HUES48 (cell line): ENCODE measurements around the gene ITPKB.
"Not testable (repeated sequence)": the region's sequence is repeated elsewhere in the genome, so short reads cannot be mapped to it uniquely, and the experiment has no call there.

Experiments used
- H3K27ac ChIP-seq: one replicate; pipeline ENCODE4 v1.7.0; 2013; ENCODE audit warnings: low read depth, low read length, inconsistent platforms
- H3K27me3 ChIP-seq: 2 replicates; pipeline ENCODE4 v1.6.1; 2013; ENCODE audit warnings: mild to moderate bottlenecking, low read length; ENCODE audit not compliant: control insufficient read depth, insufficient read depth
- H3K36me3 ChIP-seq: 2 replicates; pipeline ENCODE4 v1.6.1; 2013; ENCODE audit warnings: low read length; ENCODE audit not compliant: control insufficient read depth, insufficient read depth
- H3K4me1 ChIP-seq: 2 replicates; pipeline ENCODE4 v1.6.1; 2013; ENCODE audit warnings: mild to moderate bottlenecking, low read length; ENCODE audit not compliant: control insufficient read depth, insufficient read depth
- H3K4me3 ChIP-seq: 2 replicates; pipeline ENCODE4 v1.5.1; 2013; ENCODE audit warnings: mild to moderate bottlenecking, low read depth, low read length
- H3K9ac ChIP-seq: 2 replicates; pipeline ENCODE4 v1.6.1; 2013; ENCODE audit warnings: mild to moderate bottlenecking, low read depth, low read length, moderate library complexity
- H3K9me3 ChIP-seq: 2 replicates; pipeline ENCODE4 v1.6.1; 2013; ENCODE audit warnings: low read length; ENCODE audit not compliant: control insufficient read depth, insufficient read depth

Gene ITPKB

DNA sequence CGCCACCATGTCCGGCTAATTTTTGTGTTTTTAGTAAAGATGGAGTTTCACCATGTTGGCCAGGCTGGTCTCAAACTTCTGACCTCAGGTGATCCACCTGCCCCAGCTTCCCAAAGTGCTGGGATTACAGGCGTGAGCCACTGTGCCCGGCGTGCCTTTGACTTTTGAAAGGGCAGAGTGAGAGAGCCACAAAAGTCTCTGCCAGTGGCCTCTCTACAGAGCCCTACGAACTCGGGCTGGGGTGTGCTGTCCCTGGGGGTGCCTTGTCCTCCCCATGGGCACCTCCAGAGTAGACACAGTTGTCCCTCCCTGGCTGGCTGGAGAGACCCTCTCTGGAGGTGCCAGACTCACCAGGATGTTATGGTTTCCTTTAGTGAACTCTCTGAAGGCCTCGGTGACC, 99.9 kb downstream of the ITPKB start:
- H3K9me3 ChIP-seq, H3K27ac ChIP-seq, H3K9ac ChIP-seq, H3K4me3 ChIP-seq, H3K27me3 ChIP-seq, H3K36me3 ChIP-seq: not testable (repeated sequence)
- H3K4me1 ChIP-seq = peaks cover 13% of the 10 kb centered on the region; the same call in 1 of the 2 replicates

DNA sequence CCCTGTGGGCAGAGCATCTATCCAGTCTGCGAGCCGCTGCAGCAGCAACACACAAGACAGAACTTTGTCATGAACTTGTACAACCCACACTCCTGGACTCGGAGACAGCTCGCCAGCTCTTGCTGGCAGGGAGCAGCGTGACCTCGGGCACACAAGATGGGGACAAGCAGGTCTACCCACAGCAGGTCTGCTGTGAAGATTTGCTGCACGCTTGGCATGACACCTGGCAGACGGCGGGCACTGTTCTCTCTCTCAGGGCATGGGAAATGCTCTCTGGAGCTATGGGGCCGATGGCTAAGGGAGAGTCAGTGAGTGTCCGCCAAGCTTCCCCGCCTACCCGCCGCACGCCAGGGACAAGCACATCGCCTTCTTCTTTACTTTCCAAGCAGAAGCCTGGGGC, 100.5 kb downstream of the ITPKB start:
- Histone ChIP-seq H3K27ac (no peak overlapping the region), H3K4me1 (peaks cover 15% of the 10 kb centered on the region; the same call in 1 of the 2 replicates), H3K9ac (no peak overlapping the region), H3K36me3 (no peaks in the 10 kb centered on the region), H3K9me3 (no peaks in the 10 kb centered on the region), H3K27me3 (no peaks in the 10 kb centered on the region), H3K4me3 (no peak overlapping the region)

DNA sequence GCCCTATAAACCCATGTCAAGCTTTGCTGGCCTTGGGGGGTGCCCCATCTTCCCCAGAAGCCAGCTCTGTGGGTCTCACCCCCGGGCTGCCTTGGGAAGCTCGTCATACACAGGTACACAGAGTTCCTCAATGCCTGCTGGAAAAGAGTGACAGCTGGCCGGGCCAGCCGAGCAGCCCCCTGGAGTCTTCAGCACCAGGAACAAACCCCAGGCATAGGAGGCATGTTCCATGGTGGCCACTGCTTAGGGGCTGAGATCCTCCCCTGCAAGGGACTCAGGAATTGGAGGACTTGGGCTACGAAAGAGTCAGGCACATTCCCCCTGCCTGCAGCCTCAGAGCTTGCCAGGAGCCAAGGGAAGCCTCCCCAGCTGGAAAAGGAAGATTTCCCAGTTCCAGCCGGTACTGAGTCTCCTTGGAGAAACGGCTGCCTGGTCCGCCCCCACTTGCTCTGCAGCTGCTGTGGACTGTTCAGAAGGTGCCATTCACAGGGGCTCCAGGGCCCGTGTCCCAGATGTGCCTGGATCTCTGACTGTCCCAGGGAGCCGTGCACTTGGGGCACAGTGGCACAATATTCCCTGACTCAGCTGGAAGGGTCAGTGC, 101.0 kb downstream of the ITPKB start:
- Histone ChIP-seq H3K9ac (no peak overlapping the region), H3K4me1 (peaks cover 13% of the 10 kb centered on the region; the same call in 1 of the 2 replicates), H3K4me3 (no peak overlapping the region), H3K27ac (no peak overlapping the region), H3K9me3 (no peaks in the 10 kb centered on the region), H3K27me3 (no peaks in the 10 kb centered on the region), H3K36me3 (no peaks in the 10 kb centered on the region)

DNA sequence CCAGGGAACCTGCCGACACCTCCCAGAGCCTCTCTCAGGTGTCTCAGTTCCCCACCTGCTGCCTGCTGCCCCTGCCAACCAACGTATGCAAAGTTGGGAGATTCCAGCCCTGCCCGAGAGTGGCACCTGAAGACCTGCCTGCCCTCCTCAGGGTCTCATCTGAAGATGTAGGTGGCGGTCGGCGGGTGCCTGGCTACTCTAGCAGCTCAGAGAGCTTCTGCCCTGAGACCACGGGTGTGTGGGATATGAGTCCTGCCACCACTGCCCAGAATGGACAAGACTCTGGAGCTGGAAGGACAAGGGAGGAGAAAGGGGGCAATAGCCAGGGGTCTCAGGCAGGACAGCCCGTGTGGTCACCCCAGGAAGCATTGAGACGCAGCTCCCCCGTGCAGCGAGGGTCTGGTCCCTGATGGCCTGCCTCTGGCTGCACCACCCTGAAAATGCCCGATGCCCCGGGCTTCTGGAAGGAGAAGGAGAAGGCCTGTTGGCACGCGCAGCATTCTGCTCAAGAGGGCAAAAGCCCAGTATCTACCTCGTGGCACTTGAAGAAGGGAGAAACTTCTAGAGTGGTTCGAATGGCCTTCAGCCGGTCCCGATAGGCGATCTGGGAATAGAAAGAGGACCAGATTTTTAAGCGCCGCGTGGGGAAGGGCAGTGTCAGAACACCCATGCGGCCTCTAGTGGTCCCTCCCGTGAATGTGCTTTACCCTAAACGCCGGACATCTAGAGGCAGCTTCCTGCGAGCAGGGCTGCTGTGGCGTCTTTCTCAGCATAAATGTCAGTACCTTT, 101.7 kb downstream of the ITPKB start:
- H3K9ac ChIP-seq = no peak overlapping the region
- H3K4me3 ChIP-seq = no peak overlapping the region
- H3K27ac ChIP-seq = no peak overlapping the region
- H3K4me1 ChIP-seq = peaks cover 13% of the 10 kb centered on the region; the same call in 1 of the 2 replicates
- H3K9me3 ChIP-seq = no peaks in the 10 kb centered on the region
- H3K27me3 ChIP-seq = no peaks in the 10 kb centered on the region
- no peaks in the 10 kb centered on the region for H3K36me3 ChIP-seq

DNA sequence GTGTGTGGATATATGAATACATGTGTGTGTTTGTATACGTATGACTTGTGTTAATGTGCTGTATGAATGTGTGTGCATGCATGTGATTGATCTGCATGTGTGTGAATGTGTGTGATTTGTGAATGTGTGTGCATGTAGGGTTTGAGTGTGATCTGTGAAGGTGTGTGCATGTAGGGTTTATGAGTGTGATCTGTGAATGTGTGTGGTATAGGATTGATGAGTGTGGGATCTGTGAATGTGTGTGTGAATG, 102.3 kb downstream of the ITPKB start:
- no peaks in the 10 kb centered on the region for H3K27me3 ChIP-seq
- no peak overlapping the region for H3K9ac ChIP-seq

DNA sequence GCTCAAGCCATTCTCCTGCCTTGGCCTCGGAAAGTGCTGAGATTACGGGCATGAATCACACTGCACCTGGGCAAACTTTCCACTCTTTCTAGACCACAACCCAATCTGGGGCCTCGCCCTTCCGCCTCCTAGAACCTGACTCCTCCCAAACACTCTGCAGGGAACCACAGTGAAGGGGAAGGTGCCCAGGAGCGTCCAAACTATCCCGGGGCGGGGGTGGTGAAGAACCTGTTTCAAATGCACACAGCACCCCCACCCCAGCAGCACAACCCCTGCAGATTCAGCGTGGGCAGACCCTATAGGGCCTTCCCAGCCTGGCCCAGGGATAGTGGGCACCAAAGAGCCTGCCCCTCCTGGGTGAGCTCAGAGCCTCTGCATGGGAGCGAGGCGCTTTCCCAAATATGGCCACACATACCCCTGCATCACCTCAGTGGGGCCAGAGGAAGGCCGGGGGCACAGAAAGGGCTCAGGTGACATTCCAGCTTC, 103.6 kb downstream of the ITPKB start:
- Histone ChIP-seq H3K4me1 (peaks cover 13% of the 10 kb centered on the region; the same call in 1 of the 2 replicates), H3K9me3 (no peaks in the 10 kb centered on the region), H3K36me3 (no peaks in the 10 kb centered on the region), H3K27ac (no peak overlapping the region), H3K9ac (no peak overlapping the region), H3K4me3 (no peak overlapping the region), H3K27me3 (no peaks in the 10 kb centered on the region)

More for the DNA sequence above, 102.3 kb downstream of the ITPKB start:
- Histone ChIP-seq H3K4me3 (no peak overlapping the region), H3K36me3 (no peaks in the 10 kb centered on the region), H3K4me1 (peaks cover 13% of the 10 kb centered on the region; the same call in 1 of the 2 replicates), H3K9me3 (no peaks in the 10 kb centered on the region), H3K27ac (no peak overlapping the region)

DNA sequence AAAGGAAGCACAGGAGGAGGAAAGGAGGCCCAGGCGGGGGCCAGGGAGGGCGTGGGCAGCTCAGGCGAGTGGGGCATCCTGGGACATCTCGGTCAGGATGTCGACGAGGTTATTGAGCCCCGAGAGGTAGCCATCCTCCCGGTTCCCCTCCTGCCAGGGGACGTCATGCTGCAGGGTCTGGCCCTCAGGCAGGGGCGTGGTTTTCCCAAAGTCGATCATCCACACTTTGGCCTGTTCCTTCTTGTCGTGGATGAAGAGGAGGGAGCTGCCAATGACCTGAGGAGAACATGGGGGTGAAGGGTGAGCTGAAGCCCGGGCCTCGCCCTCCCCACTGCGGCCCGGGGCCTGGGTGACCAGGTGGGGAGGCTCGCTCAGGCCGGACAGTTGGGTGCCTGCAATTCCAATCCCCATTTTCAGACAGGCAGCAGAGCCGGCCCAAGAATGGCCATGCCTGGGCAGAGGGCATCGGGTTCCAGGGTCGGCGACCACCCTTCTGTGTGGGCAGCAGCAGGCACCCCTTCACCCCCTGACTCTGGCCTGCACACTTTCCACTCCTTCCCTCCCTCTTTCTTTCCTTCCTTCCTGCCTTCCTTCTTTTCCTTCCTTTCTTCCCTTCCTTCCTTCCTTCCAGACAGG, 104.4 kb downstream of the ITPKB start:
- Histone ChIP-seq H3K36me3 (no peaks in the 10 kb centered on the region), H3K27ac (no peak overlapping the region), H3K9ac (no peak overlapping the region), H3K4me1 (peaks cover 13% of the 10 kb centered on the region; the same call in 1 of the 2 replicates), H3K27me3 (no peaks in the 10 kb centered on the region), H3K4me3 (no peak overlapping the region), H3K9me3 (no peaks in the 10 kb centered on the region)

DNA sequence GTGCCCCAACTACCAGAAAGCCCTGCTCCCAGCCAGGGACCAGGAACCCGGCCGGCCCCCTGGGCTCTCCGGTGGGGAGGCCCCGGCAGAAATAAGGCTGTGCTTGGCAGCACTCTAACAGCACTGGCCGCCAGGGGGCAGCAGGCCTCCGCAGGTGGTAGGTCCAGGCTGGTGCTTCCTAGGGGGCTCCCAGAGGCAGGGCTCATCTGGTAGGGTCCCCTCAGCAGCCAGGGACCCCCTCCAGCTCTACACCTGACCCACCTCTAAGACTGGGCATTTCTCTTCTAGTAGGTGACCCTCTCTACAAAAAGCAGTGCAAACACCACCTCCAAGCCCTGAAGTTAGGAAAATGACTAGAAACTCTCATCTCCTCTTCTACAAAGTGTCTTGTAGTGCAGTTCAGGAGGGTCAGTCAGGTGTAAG, 104.9 kb downstream of the ITPKB start:
- no peak overlapping the region for H3K4me3 ChIP-seq
- no peaks in the 10 kb centered on the region for H3K9me3 ChIP-seq
- no peak overlapping the region for H3K9ac ChIP-seq
- no peaks in the 10 kb centered on the region for H3K27me3 ChIP-seq
- peaks cover 13% of the 10 kb centered on the region; the same call in 1 of the 2 replicates for H3K4me1 ChIP-seq
- no peak overlapping the region for H3K27ac ChIP-seq
- H3K36me3 ChIP-seq = no peaks in the 10 kb centered on the region

DNA sequence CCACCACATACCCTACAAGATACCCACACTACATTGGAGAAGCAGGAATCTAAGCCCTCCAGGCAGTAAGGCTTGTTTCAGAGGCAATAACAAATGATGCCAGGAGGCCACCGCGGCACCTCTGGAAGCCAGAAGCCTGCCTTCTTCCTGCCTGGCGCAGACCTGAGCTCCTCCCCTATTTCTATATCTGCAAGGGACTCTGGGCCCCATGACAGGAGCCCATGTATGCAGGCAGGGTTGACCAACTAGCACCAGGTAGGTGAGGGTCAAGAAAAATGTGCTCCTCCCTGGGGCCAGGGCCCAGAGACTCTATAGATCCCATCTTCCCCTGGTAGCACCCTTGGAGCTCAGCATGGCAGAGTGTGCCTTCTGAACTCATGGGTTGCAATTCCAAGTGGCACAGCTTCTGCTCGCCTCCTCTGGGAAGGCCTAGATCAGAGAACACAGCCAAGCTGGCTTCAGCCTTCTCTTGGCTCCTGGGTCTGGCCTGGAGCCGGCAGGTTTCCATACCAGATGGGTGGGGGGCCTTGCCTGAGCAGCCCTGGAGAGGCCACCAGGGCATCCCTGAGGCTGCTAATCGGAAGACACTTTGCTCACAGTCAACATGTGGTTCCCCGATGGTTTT, 105.4 kb downstream of the ITPKB start:
- Histone ChIP-seq H3K9me3 (no peaks in the 10 kb centered on the region), H3K27ac (no peak overlapping the region), H3K27me3 (no peaks in the 10 kb centered on the region), H3K36me3 (no peaks in the 10 kb centered on the region), H3K4me3 (no peak overlapping the region), H3K9ac (no peak overlapping the region), H3K4me1 (peaks cover 13% of the 10 kb centered on the region; the same call in 1 of the 2 replicates)

DNA sequence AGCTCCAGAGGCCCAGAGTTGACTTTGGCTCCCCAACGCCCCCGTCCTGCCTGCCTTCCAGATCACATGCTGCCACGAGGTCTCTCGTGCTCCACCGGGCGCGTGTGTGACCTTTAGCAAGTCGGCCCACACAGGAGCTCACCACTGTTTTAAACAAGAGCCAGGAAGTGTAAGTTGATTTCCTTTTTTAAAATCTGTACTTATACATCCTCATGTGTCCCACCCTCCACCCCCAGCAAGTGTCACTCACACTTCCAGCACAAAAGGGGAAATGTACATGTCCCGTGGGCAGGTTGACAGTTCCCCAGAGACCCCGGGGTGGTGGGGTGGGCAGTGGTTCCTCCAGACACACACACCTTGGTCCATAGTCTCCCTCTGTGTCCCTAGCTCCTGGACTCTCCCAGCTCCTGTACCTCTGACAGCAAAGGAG, 106.1 kb downstream of the ITPKB start:
- H3K27me3 ChIP-seq = 0 out of 2 replicates have a peak, but pooled peaks cover 2% of the 10 kb centered on the region
- peaks cover 13% of the 10 kb centered on the region; the same call in 1 of the 2 replicates for H3K4me1 ChIP-seq
- no peaks in the 10 kb centered on the region for H3K9me3 ChIP-seq
- H3K36me3 ChIP-seq = no peaks in the 10 kb centered on the region
- H3K9ac ChIP-seq = no peak overlapping the region
- no peak overlapping the region for H3K27ac ChIP-seq
- no peak overlapping the region for H3K4me3 ChIP-seq
